Urothelium cell line (cell line): ENCODE measurements around the gene ZIC4.

Experiments
- DNase-seq: peaks from one replicate; pipeline ENCODE4 v3.0.0; 2011; ENCODE audit warnings: low spot score, mixed read lengths
- FAIRE-seq: peaks from 2 replicates; lab custom pipeline; 2011; peaks lifted over from hg19 to GRCh38; lab: Jason Lieb, UNC

Gene ZIC4

GRCh38 chr3:147407114-147407497 is 763 bp upstream of the ZIC4 start:
- DNase-seq, result no peak
- FAIRE-seq, result no peak

DNA sequence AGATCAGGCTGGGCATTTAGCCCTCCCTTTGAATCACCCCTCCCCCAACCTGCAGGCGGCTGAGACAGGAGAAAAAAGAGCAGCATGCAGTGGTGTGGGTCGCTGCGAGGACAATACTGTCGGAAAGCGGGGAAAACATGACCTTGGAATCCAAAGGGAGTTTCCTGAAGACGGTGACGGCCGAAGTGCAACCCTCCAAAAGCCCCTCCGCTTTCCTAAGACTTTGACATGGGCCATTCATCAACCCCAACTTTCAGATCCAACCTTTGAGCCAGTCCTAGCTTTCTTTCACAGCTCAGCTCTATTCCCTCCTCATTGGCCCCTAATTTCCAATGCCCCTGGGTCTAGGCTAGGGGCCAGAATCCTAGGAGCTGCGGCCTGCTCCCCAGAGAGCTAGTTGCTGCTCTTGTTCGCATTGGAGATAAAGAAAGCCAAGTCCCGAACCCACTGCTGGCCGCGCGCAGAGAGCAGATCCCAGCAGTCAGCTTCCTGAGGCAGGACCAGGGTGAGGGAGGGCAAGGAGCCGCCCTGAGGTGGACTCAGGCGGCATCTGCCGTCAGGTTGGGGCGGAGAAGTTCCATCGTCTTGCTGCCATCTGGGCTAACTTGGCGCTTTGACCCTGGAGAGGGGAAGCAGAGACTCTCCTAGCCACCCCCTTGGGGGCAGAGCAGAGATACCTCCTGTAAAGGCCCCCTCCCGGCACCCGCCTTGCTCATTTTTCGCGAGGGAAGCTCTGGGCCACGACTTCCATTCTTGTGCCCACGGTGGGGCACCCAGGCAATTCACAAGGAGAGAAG is 914 bp downstream of the ZIC4 start:
- FAIRE-seq, result no peak
- no peak for DNase-seq

GRCh38 chr3:147404800-147405230 is 1.5 kb downstream of the ZIC4 start:
- no peak for FAIRE-seq
- DNase-seq, result no peak

- no peak for FAIRE-seq
- no peak for DNase-seq
These were observed 2.1 kb downstream of the ZIC4 start for GRCh38 chr3:147404000-147404799.

DNA sequence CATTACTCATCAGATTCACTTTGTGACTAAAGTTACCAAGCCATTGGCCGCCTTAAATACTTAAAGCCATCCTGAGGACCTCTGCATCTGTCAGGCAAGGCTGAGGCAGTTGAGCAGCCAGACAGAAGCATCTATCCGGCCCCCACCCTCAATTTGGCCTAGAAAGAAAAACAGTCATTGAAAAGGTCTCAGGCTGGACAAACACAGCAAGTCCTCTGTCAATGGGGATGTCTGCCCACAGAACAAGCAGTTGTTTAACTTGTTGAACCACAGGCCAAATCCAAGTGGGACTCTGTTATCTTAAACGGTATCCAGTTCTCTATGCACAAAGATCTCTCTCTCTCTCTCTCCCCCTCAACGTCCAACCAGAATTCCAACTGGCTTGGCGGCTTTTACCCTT is 2.8 kb downstream of the ZIC4 start:
- FAIRE-seq (no peak), DNase-seq (no peak)

DNA sequence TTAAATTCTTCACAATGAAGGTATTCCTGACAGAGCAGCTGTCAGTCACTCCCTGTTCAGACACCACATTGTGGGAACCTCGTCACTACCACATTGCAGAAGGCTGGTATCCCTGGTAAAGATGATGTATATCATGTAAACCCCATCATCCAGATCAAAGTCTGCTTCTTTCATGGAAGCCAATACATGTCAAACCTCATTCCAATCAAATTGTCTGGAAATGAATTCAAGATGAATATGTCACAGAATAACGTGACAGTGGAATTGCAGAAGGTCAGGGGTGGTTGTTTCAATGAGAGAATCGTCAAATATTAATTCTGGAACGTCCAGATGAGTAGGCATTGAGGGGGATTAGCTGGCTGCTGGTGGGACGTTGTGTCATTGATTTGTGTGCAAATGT is 4.2 kb downstream of the ZIC4 start:
- FAIRE-seq (no peak), DNase-seq (no peak)

GRCh38 chr3:147401421-147401820 is 4.9 kb downstream of the ZIC4 start:
- DNase-seq, result no peak
- no peak for FAIRE-seq

DNA sequence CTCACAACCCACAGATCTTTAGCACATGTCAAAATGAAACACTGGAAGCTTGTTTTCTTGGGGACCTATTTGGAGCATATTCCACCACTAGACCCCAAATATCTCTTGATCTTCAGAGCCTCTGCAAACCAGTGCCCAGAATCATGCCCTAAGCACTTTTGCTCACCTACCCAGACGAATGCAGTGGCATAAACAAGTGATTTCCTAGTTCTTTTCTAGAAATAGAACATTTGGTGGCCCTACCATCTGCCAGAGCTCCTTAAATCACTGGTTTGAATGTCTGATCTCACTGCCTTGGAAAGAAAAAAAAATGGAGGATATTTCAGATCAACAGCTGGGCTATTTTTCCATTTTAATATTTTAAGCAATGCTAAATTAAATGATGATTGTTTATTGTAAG is 5.3 kb downstream of the ZIC4 start:
- no peak for DNase-seq
- FAIRE-seq, result no peak

DNA sequence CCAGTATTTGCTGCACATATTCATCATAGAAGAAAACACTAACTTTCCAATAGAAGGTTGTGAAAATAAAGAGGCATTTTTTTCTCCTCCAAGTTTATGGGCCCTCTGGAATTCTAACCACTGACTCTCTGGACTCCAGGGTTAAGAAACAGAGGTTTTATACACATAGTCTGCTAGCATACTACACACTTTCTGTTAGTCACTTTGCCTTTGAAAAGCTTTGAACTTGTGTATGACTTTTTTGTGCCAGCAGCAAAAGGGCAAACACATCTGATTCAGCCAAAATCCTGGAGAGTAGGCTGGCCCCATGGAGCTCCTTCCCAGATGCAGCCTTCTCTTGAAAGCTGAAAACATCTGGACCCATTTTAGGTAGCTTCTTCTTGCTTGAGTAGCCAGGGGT is 6.2 kb downstream of the ZIC4 start:
- FAIRE-seq (no peak), DNase-seq (no peak)

GRCh38 chr3:147398813-147399534 is 7.4 kb downstream of the ZIC4 start:
- FAIRE-seq (no peak), DNase-seq (peak; percentile 13)

GRCh38 chr3:147397875-147398812 is 8.2 kb downstream of the ZIC4 start:
- DNase-seq (no peak), FAIRE-seq (no peak)

- DNase-seq (no peak), FAIRE-seq (no peak)
These were observed 9.0 kb downstream of the ZIC4 start for GRCh38 chr3:147397155-147397874.

GRCh38 chr3:147396712-147397046 is 9.7 kb downstream of the ZIC4 start:
- FAIRE-seq, result no peak

GRCh38 chr3:147395899-147396711 is 10.2 kb downstream of the ZIC4 start:
- DNase-seq (no peak), FAIRE-seq (no peak)

More at GRCh38 chr3:147396712-147397046, 9.7 kb downstream of the ZIC4 start:
- DNase-seq, result no peak

GRCh38 chr3:147394884-147395225 is 11.5 kb downstream of the ZIC4 start:
- FAIRE-seq (no peak), DNase-seq (no peak)

- DNase-seq (no peak), FAIRE-seq (no peak)
These were observed 12.1 kb downstream of the ZIC4 start for GRCh38 chr3:147393943-147394883.

DNA sequence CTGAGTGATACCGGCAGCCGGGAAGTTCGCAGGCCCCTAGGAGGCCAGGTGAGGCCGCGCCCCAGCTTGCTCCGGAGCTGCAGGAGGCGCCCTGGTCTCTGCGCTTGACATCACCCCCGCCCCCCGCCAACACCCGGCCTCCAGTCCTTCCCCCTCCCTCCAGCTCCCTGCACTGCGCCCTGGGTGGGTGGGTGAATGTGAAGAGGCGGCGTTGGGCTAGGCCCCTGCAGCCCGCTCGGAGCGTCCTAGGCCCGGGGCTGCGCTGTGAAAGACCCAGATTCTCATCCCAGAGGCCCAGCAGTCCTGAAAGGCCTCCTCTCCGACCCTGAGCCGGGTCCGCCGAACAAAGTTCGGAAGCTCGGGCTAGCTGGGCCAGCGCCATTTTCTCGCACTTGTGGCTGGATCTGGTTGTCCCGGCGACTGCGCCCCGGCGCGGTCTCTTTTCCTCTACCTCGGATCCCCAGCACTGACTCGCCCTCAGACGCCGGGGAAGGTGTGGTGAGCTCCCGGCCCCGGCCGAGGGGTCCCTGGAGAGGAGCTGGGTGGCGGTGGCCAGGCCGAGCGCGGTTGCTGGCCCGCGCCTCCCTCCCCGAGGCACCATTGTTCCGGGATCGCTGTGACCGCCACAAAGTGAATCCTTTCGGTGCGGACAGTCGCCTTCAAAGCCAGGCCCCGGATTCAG is 12.9 kb downstream of the ZIC4 start:
- no peak for FAIRE-seq

DNA sequence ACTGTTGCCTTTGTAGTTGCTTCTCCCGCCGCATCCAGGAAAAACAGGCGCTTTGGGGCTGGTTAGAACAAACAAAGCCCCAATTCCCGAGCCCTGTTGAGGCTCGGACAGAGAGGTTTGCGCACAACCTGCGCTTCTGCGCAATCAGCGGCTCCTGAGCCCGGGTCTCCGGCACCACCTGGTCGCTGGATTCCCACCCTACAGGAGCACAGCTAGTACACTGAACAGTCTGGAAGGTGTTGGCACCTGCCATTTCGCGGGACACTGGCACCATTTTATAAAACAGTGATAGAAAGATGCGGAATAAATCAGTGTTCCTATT is 13.8 kb downstream of the ZIC4 start:
- DNase-seq, result no peak
- no peak for FAIRE-seq

More for the DNA sequence above, 12.9 kb downstream of the ZIC4 start:
- no peak for DNase-seq
